CD4-positive, alpha-beta T cell treated with Interleukin-15 for 4 hours (primary cell): Measurements from ENCODE around the gene UPF1.

Experiments used
- DNase-seq: peaks from one replicate; pipeline ENCODE4 v3.0.0-alpha.2; 2020; ENCODE audit warnings: low spot score

UPF1 gene

DNA sequence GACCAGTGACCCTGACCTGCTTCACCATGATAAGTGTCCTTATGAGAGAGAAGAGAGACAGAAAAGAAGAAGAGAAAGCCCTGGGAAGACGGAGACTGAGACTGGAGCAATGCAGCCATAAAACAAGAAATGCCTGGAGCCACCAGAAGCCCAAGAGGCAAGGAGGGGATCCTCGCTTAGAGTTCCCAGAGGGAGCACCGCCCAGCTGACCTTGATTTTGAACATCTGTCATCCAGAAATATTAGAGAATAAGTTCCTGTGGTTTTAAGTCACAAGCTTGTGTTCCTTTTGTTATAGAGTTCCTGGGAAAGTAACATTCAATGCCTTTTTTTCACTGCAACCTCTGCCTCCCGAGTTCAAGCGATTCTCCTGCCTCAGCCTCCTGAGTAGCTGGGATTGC lies 44.0 kb downstream of the UPF1 start:
- DNase-seq: no peak

DNA sequence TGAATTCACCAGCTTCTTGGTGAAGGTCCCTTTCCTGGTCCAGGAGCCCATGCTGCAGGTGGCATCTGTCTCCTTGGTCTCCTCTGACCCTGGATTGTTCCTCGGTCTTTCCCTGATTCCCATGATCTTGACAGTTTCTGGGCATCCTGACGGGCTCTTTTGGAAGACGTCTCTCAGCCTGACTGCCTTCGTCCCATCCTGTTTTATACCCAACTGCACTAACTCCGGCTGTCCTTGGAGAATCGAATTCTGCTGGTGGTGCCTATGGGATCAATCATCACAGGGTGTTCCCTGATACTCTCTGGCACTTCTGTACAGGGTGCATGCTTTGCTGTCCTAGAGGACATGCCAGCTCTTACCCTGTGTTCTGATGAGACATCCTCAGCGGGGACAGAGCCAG lies 45.1 kb downstream of the UPF1 start:
- DNase-seq: no peak

DNA sequence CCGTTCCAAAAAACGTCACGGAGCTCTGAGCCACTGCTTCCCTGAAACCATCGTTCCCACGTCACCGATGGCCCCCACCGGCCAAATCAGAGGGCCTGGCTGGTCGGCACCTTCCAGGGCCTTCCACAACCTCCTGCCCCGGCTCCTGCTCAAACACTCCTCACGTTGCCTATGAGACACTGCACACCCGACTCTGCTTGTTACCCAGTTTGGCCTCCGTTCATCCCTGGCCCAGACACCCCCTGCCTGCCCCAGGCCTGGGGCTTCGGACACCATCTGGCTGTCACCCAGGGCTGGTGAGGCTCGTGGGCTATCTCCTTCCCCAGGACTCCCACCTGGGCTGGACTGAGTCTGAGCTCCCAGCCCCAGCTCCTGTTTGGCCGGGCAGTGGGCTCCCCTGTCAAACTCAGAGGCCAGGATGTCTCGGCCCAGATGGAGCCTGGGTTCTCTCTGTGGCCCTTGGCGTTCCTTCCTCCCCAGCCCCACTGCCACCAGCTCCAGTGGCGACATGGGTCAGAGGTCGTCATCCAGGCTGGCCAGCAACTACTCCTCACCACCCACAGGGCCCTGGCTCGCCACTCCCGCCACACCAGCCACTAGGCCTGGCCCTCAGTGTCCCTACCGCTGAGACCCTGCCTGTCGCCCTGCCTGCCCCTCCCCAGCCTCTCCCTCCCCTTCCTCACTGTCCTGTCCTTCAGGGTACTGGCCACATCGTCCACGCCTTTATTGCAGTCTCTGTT lies 46.5 kb downstream of the UPF1 start:
- no peak for DNase-seq

DNA sequence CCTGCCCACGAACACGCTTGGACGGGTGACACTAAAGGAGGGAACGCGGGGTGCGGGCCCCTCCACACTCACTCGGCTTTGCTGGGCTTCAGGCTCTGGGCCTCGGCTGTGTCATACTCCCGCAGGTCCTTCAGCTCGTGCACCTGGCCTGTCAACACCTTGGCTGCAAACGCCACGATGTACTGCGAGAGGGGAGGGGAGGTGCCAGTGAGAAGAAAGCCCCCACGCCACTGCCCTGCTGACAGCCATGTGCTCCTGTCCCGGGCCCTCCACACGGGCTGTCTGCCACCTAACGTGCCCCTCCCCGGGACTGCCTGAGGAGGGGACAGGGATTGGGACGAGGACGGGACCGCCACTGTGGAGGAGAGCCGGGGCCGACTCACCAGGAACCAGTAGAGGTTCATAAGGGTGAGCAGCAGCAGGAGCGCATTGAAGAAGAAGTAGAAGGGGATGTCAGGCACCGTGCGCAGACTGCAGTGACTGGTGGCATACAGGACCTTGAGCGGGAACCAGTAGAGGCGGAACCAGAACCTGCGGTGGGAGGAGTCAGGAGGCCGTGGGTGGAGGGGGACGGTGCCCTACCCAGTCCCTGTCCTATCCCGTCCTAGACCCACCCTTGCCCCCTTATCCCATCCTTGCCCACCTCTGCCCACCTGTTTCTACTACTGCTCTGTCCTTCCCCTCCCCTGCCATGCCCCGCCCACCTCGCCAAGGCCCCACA lies 47.3 kb downstream of the UPF1 start:
- DNase-seq: no peak

DNA sequence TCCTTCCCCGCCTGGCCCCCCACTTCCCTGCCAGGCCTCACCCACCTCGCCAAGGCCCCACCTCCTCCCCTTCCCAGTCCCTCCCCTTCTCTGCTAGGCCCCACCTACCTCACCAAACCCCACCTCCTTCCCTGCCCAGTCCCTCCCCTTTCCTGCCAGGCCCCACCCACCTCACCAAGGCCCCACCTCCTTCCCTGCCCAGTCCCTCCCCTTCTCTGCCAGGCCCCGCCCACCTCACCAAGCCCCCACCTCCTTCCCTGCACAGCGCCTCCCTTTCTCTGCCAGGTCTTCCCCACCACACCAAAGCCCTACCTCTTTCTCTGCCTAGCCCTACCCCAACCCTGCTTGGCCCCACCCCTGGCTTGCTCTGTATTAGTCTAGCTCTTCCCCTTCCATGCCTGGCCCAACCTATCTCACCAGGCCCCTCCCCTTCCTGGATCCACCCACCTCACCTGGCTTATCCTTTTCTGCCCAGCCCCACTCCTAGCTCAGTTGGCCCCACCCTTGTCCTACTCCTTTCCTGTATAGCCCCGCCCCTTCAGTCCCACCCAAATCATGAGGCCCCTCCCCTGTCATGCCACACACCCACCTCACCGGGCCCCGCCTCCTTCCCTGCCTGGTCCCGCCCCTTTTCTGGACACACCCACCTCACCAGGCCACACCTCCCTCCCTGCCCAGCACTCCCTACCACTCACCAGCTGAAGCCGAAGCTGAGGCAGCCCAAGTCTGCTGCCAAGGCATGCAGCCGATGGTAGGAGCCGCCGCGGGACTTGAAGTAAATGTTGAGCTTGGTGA lies 48.0 kb downstream of the UPF1 start:
- no peak for DNase-seq

DNA sequence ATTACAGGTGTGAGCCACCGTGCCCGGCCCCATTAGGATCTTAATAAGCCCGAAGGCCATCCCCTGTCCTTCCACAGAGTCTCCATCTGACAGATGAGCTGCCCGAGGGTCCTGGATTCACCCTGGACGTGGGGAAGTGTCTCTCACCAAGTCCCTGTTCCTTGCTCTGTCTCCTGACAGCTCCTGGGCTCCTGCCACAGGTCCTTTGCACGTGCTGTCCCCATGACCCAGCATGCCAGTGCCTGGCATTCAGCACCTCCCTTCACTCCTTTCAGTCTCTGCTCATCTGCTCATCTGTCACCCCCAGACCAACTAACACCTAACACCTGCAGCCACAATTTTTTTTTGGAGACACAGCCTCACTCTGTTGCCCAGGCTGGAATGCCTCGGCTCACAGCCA lies 49.7 kb downstream of the UPF1 start:
- DNase-seq: no peak

DNA sequence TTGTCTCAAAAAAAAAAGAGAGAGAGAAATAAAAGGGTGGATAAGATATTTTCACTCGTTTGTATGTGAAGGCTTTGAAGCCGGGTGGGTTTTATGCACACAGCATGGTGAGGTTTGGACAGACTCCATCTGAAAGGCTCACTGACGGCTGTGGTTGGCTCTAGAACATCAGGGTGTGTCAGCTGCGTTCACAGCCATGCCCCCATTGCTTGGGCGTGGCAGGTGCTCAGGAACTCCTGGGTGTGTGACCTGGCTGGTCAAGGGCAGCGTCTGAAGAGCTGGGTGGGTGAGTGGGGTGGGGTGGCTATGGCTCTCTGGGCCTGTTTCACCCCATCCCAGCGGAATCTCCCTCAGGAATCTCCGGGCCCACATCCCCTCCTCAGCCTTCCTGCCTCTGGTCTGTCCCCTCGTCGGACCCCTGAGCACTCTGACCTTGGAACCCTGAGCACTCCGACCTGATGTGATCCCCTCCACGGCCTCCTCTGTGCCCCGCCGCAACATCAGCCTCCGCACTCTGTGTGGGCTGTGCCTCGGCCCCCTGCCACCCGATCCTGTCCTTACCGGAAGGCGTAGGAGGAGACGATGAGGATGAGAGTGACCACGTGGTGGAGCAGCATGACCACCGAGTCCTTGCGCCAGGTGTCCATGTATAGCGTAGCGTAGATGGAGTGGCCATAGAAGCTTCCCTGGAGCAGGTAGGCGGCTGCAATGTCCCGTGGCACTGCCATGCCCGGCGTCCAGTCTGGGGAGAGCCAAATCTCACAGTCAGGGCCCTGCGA lies 52.0 kb downstream of the UPF1 start:
- DNase-seq: no peak

DNA sequence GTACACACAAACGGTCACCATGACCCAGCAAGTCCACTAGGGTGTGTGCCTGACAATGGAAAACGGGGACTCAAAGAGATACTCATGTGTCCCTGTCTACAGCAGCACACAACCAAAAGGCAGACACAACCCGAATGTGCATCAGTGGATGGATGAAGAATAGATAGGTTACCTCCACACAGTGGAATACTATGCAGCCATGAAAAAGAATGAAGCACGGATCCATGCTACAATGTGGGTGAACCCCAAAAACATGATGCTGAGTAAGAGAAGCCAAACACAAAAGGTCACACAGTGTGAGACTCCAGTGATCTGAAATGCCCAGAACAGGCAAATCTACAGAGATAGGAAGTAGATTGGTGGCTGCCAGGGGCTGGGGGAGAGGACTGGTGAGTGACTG lies 55.2 kb downstream of the UPF1 start:
- DNase-seq: no peak

DNA sequence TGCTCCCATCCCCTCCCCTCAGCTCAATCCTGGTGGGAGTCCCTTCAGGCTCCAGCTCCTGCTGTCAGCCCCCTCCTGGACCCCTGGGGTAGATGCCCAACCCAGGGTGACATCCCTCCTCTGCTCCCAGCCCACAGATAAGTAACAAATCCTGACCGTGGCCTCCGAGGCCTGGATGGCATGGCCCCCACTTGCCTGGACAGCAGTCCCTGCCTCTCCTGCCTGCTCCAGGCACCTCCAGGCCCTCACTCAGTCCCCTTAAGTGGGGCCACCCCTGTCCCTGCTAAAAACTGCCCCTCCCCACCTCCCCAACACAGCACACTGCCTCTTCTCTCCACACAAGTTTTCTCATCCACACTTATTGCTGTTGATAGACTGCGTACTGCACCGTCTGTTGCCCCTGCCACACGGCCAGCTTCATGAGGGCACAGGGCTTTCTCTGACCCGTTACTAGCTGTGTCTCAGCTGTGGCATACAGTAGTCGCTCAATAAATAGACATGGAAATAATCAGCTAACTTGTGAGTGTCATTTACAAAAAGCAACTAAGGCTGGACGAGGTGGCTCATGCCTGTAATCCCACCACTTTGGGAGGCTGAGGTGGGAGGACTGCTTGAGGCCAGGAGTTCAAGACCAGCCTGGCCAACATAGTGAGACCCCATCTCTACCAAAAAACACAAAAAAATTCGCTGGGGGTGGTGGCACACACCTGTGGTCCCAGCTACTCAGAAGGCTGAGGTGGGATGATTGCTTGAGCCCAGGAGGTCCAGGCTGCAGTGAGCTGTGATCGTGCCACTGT lies 58.4 kb downstream of the UPF1 start:
- DNase-seq: no peak

DNA sequence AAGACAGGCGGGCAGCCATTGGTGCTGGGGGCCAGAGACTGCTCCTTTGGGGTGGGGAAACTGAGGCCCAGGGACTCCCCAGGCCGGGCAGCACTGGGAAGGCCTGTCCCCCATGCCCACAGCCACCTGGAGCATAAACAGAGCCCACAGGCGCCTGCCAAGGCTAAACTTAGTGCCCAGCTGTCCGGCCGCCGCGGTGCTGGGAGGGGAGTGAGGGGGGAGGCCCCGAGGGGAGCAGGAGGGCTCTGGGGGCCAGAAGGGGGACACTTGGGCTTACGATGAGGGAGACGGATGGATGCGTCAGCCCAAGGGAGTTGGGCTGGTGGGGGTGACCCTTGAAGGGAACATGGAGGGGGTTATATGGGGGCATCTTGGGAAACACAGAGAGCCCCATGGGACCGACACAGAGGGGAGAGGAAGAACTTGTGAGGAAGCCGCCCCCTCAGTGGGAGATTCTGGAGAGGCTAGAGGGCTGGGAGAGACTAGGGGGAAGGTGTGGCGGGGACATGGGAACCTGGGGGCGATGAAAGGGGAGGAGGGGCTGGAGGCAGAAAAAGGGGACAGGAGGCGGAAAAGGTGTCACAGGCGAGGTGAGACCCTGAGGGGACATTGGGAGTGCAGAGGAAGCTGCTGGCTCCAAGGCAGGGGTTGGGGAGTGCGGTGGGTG lies 62.0 kb downstream of the UPF1 start:
- DNase-seq: no peak

DNA sequence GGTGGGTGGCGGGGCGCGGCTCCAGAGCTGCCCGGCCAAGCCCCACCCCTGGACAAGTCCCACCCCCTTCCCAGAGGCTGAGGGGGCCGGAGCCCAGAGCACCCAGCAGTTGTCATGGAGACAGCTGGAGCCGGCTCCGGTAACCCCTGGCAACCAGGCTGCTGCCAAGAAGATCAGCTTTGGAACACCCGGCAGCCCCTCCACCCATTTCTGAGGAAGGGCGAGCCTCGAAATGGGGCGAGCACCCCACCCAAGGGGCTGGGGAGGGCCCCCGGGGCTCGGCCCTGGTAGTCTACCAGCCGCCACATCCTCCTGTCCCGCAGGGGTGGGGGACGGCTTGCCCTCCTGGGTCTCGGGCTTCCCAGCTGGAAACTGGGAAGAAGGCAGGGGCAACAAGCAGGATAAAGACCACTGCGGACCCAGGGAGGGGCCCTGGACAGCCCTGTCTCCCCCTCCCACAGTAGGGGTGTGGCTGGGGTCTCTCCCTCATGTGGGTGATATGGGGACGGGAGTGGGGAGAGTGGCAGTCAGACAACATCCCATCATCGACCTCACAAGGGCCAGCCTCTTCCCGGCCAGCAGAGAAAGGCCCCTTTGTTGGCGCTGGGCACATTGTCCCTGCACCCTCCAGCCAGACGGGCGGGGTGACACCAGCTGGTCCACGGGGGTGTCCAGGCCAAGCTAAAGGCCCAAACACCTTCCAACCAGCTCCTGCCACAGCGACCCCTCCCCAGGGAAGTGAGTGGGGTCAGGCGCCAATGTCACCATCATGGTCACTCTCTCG lies 62.7 kb downstream of the UPF1 start:
- no peak for DNase-seq

DNA sequence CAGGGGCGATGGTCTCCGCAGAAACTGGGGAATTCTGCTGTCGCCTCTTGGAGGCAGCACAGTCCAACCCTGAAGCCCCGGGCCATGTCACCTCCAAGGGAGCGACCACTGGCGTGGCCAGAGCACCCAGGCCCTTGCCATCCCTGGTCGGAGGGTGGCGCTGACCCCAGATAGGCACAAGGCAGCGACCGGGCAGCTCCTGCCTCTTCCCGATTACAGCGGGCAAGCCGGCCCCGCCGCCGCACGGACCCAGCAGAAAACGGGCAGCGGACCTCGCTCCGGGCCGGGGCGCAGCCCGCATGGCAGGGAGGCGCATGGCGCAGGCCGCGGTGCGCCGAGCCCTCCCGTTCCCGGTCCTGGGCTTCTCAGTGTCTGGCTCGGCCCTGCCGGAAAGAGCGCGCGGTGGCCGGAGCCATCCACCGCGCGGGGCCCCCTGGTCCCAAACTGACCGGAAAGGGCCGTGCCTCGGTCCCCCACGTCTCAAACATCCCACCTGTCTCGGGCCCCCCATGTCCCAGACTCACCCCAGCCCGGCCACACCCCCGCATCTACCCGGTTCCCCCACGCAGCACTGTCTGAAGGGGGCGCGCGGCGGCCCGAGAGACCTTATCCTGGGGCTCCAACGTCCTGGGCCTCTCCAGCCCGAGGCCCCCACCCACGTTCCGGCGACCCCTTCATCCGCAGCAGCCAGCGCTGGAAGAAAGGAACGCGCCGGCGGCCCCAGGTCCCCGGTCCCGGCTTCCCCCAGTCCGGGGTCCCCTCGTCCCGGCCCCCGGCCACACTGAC lies 63.5 kb downstream of the UPF1 start:
- DNase-seq: no peak

DNA sequence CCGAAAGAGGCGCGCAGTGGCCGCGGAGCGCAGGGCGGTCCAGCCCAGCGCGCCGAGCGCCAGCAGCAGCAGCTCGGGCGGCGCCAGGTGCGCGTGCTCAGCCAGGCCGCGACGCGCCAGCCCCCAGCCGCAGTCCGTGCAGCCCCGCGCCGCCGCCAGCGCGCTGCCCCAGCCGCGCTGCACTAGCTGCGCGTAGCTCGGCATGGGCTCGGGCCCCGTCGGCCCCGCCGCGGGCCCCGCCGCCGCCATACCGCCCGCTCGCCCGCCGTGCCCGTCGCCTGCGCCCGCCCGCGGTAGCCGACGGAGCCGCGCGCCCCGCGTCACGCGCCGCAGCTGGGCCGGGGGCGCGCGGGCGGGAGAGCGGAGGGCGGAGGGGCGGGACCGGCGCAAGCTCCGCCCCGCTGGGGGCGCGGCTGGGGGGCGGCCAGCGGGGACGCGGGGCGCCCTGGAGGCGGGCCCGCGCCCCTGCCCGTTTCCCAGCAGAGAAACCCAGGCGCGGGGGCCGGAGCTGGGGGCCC lies 64.1 kb downstream of the UPF1 start, which contains the start of gene CERS1:
Gene CERS1, minus strand, starts transcription at position 335 of the 518 bp plus-strand sequence. Its CDS starts 86 bp downstream, at position 249.
- no peak for DNase-seq

DNA sequence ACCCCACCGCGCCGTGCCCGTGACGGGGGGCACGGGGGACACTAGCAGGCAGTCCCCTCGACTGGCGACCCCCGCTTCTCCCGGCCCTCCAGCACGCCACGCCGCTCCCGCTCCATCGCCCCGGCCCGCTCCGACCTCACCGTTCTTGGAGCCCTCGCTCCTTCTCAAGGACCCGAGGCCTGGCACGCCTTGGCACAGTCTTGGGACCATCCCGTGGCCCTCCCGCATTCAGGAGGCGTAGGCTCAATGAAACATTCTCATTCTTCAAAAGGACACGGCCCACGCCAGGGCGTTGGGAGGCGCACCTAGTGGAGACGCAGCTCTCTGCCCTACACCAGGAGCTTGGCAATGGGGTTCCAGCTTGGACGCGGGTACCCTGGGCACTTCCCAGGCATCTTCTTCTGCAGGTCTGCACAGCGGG lies 64.7 kb downstream of the UPF1 start:
- DNase-seq: no peak

DNA sequence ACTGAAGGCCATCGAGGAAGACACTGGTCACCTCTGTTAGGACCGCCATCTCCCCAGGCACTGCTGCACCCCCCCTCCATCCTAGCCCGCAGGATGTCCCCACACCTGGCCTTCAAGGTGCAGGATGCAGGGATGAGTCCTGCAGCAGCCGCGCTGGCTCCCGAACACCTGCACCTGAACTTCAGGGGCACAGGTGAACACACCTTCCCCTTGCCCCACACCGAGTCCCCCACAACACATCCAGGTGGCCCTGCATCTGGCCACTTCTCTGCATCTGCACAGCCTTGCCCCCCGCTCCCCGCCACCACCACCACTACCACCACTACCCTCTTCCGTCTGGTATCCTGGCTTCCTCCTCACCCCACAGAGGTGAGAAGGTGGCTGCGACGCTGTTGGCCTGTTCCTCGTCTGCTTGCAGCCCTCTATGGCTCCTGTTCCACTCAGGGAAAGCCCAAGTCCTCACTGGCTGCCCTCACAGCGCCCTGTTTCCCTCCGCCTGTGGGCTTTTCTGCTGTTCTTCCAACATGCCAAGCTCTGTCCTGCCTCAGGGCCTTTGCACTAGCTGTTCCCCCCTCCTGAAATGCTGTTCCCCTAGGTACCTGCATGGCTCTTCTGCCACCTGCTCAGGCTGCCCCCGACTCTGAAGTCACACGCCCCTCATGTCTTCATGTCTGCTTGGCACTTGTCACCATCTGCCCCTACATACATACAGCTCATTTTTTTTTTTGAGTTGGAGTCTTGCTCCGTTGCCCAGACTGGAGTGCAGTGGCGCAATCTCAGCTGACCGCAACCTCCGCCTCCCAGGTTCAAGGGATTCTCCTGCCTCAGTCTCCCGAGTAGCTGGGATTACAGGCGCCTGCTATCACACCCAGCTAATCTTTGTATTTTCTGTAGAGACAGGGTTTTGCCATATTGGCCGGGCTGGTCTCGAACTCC lies 65.6 kb downstream of the UPF1 start:
- DNase-seq: no peak

DNA sequence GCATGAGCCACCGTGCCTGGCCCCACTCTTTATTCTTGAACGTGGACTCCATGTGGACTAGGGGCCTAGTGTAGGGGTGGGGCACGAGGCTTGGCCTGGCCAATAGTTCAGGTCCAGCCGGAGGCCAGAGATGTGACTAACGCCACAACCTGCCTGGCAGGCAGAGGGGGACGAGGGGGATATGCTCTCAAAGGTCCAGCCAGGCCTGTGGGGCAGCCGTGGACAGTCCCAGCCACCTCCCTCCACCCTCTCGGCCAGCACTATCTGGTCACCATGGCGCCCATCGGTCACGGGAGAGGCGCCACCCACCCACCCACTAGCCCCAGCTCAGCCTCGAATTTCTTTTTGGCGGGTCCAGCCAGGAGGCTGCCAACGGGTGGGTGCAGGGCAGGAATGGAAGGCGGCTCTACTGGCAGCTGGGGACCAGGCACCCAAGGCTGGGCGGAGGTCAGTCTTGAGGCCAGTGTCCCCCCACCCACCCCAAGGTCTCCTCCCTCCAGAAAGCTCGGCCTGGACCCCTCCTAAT lies 66.4 kb downstream of the UPF1 start:
- no peak for DNase-seq
